ENCODE data around the gene VWA5A. TPM values are rescaled to one million over a fixed set of nuclear protein-coding genes. Genes with fewer than 3 reads are reported as not detected.

The VWA5A gene
- polyA plus RNA-seq, 1 of the 3 experiments (the other 2 are of a cell fraction) = 7.6 TPM

- Histone ChIP-seq H3K9ac (no peak overlapping the region), H3K4me1 (ENCODE audit: control insufficient read depth in 1 of 2, insufficient read depth in 2 of 2, low read depth in 1 of 2, low read length in 1 of 2) (no peaks in the 10 kb centered on the region; a peak in 1 of 4 replicates), H3K4me3 (ENCODE audit: low read depth in 2 of 2, low read length in 1 of 2) (no peak overlapping the region), H3K27ac (ENCODE audit: low read depth in 2 of 2, low read length in 1 of 2) (no peak overlapping the region), H3F3A (replicated peaks; ENCODE audit: insufficient read depth) (no peaks in the 10 kb centered on the region), H3K9me2 (no peaks in the 10 kb centered on the region), H3K27me3 (ENCODE audit: insufficient read depth) (peaks cover 18% of the 10 kb centered on the region; the same call in 1 of the 2 replicates), H3K79me2 (ENCODE audit: insufficient read depth) (no peaks in the 10 kb centered on the region), H4K20me1 (ENCODE audit: insufficient read depth) (no peaks in the 10 kb centered on the region), H3K4me2 (no peak overlapping the region), H3K9me3 (no peaks in the 10 kb centered on the region), H3K36me3 (replicated peaks in 1 of 2; ENCODE audit: control insufficient read depth in 1 of 2, insufficient read depth in 2 of 2, low read length in 1 of 2) (no peaks in the 10 kb centered on the region), H2AFZ (ENCODE audit: low read depth) (no peak overlapping the region)
- CTCF ChIA-PET = interaction anchor here (0.7 to 1.7 kb wide), 6 partner anchors 9 to 112 kb away, joined by 3 to 14 read pairs (median 4); no protein-coding TSS in a partner anchor
- 51% methylated on average over 4 of the region's 4 CpGs for WGBS (ENCODE audit: low lambda C conversion rate)
- DNase-seq = no peak
- TF ChIP-seq CHD2 (IDR thresholded peaks at IDR 0.05; ENCODE audit: low read length, partially characterized antibody) = no peak
- no peak for TF ChIP-seq FOSL2 (IDR thresholded peaks at IDR 0.05; ENCODE audit: borderline replicate concordance, low read depth)
- no peak for TF ChIP-seq RXRA (IDR thresholded peaks at IDR 0.05; ENCODE audit: borderline replicate concordance, low read depth)
- TF ChIP-seq ELF1 (IDR thresholded peaks at IDR 0.05) = no peak
- POLR2A ChIA-PET = no interaction called here
Observed at GRCh38 chr11:124082371-124082770, 32.9 kb upstream of the VWA5A start.

GRCh38 chr11:124085583-124085982, 29.7 kb upstream of the VWA5A start:
- Histone ChIP-seq H3F3A (replicated peaks; ENCODE audit: insufficient read depth) (no peaks in the 10 kb centered on the region), H3K27ac (ENCODE audit: low read depth in 2 of 2, low read length in 1 of 2) (no peak overlapping the region), H3K4me2 (no peak overlapping the region), H3K4me1 (ENCODE audit: control insufficient read depth in 1 of 2, insufficient read depth in 2 of 2, low read depth in 1 of 2, low read length in 1 of 2) (no peaks in the 10 kb centered on the region; a peak in 1 of 4 replicates), H3K4me3 (ENCODE audit: low read depth in 2 of 2, low read length in 1 of 2) (no peak overlapping the region), H3K9ac (no peak overlapping the region), H3K9me3 (no peaks in the 10 kb centered on the region), H2AFZ (ENCODE audit: low read depth) (no peak overlapping the region), H3K27me3 (ENCODE audit: insufficient read depth) (peaks cover 12% of the 10 kb centered on the region; the same call in 1 of the 2 replicates), H3K79me2 (ENCODE audit: insufficient read depth) (no peaks in the 10 kb centered on the region), H4K20me1 (ENCODE audit: insufficient read depth) (no peaks in the 10 kb centered on the region), H3K36me3 (replicated peaks in 1 of 2; ENCODE audit: control insufficient read depth in 1 of 2, insufficient read depth in 2 of 2, low read length in 1 of 2) (no peaks in the 10 kb centered on the region), H3K9me2 (no peaks in the 10 kb centered on the region)
- 4% methylated on average over 3 of the region's 3 CpGs for WGBS (ENCODE audit: low lambda C conversion rate)
- CTCF ChIA-PET = interaction anchor here (0.7 to 1.7 kb wide), 3 partner anchors 10 to 14 kb away, joined by 3 to 4 read pairs (median 4); no protein-coding TSS in a partner anchor
- DNase-seq = no peak
- no peak for TF ChIP-seq TAF1 (IDR thresholded peaks at IDR 0.05; ENCODE audit: borderline replicate concordance, low read depth, low read length)
- no peak for TF ChIP-seq TCF12 (IDR thresholded peaks at IDR 0.05)
- no peak for TF ChIP-seq USF2 (IDR thresholded peaks at IDR 0.05; ENCODE audit: borderline replicate concordance, low read depth, low read length)
- no peak for TF ChIP-seq SMC3 (IDR thresholded peaks at IDR 0.05; ENCODE audit: low read depth, low read length)
- TF ChIP-seq REST (IDR thresholded peaks at IDR 0.05; ENCODE audit: low read depth, low read length) = no peak
- TF ChIP-seq GABPA (IDR thresholded peaks at IDR 0.05; ENCODE audit: low read depth) = no peak
- no peak for TF ChIP-seq POLR2AphosphoS5 (IDR thresholded peaks at IDR 0.05; ENCODE audit: low read depth, low read length)
- no peak for TF ChIP-seq NRF1 (IDR thresholded peaks at IDR 0.05; ENCODE audit: low read depth, low read length)
- no peak for TF ChIP-seq RAD21 (IDR thresholded peaks at IDR 0.05; ENCODE audit: low read length)
- TF ChIP-seq ELF1 (IDR thresholded peaks at IDR 0.05) = no peak
- TF ChIP-seq, protein P1, sequence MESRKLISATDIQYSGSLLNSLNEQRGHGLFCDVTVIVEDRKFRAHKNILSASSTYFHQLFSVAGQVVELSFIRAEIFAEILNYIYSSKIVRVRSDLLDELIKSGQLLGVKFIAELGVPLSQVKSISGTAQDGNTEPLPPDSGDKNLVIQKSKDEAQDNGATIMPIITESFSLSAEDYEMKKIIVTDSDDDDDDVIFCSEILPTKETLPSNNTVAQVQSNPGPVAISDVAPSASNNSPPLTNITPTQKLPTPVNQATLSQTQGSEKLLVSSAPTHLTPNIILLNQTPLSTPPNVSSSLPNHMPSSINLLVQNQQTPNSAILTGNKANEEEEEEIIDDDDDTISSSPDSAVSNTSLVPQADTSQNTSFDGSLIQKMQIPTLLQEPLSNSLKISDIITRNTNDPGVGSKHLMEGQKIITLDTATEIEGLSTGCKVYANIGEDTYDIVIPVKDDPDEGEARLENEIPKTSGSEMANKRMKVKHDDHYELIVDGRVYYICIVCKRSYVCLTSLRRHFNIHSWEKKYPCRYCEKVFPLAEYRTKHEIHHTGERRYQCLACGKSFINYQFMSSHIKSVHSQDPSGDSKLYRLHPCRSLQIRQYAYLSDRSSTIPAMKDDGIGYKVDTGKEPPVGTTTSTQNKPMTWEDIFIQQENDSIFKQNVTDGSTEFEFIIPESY (IDR thresholded peaks at IDR 0.05; ENCODE audit: borderline replicate concordance, low read depth) = no peak
- no peak for TF ChIP-seq MXI1 (IDR thresholded peaks at IDR 0.05; ENCODE audit: low read depth, low read length)
- TF ChIP-seq, protein P2, sequence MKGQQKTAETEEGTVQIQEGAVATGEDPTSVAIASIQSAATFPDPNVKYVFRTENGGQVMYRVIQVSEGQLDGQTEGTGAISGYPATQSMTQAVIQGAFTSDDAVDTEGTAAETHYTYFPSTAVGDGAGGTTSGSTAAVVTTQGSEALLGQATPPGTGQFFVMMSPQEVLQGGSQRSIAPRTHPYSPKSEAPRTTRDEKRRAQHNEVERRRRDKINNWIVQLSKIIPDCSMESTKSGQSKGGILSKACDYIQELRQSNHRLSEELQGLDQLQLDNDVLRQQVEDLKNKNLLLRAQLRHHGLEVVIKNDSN (IDR thresholded peaks at IDR 0.05; ENCODE audit: borderline replicate concordance, low read depth) = no peak
- TF ChIP-seq YY1 (IDR thresholded peaks at IDR 0.05; ENCODE audit: low read depth) = no peak
- no peak for TF ChIP-seq GATA2 (CRISPR knock-in tag; IDR thresholded peaks at IDR 0.05)
- POLR2A ChIA-PET = no interaction called here

Measured in SK-N-SH (cell line).